ENCODE results near the gene FYN. TPM values are rescaled to one million over a fixed set of nuclear protein-coding genes. Genes with fewer than 3 reads are reported as not detected.

Gene FYN
- total RNA-seq, 1 experiment from 2014 or later, result 18.5 TPM

DNA sequence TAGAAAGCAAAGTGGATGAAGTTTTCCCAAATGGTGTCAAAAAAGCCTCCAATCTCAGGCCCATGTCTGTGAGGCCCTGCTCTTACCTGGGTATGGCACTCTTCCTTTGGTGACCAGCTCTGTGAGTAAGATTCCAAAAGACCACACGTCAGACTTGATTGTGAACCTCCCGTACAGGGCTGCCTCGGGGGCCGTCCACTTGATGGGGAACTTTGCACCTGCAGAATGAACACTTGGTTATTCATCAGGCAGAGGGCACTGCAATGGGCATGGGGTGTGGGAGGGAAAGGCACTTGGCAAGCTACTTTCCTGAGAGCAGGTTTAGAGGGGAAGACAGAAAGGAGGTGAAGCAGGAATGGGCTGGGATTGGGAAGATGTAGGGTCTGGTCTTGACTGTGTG lies 198.8 kb downstream of the FYN start:
- Histone ChIP-seq H3K79me2 (ENCODE audit: insufficient read depth, low read length) (no peaks in the 10 kb centered on the region), H3K4me2 (ENCODE audit: low read length) (no peak overlapping the region), H3K9me2 (ENCODE audit: insufficient read depth) (no peaks in the 10 kb centered on the region), H3K36me3 (ENCODE audit: control insufficient read depth in 1 of 2, insufficient read depth in 2 of 2, low read length in 2 of 2) (no peaks in the 10 kb centered on the region; a peak in 1 of 4 replicates), H3K4me1 (ENCODE audit: control insufficient read depth in 1 of 2, insufficient read depth in 2 of 2, low read length in 2 of 2) (no peaks in the 10 kb centered on the region), H2AFZ (ENCODE audit: low read depth, low read length, poor library complexity, severe bottlenecking) (no peak overlapping the region), H3K27ac (ENCODE audit: low read depth, low read length) (no peak overlapping the region), H3K27me3 (ENCODE audit: insufficient read depth, low read length) (no peaks in the 10 kb centered on the region), H3K9ac (ENCODE audit: low read length) (no peak overlapping the region), H3K4me3 (replicated peaks in 1 of 2; ENCODE audit: low read depth in 1 of 2, low read length in 2 of 2) (no peak overlapping the region), H4K20me1 (ENCODE audit: insufficient read depth) (no peaks in the 10 kb centered on the region), H3K9me3 (ENCODE audit: control insufficient read depth in 1 of 2, insufficient read depth in 1 of 2, low read depth in 1 of 2, low read length in 2 of 2) (no peaks in the 10 kb centered on the region)
- TF ChIP-seq EZH2phosphoT487 (IDR thresholded peaks at IDR 0.05; ENCODE audit: borderline replicate concordance), result no peak
- TF ChIP-seq, protein P1, sequence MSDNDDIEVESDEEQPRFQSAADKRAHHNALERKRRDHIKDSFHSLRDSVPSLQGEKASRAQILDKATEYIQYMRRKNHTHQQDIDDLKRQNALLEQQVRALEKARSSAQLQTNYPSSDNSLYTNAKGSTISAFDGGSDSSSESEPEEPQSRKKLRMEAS (IDR thresholded peaks at IDR 0.05), result no peak
- TF ChIP-seq ZBTB33 (IDR thresholded peaks at IDR 0.05; ENCODE audit: extremely low read depth, insufficient replicate concordance, low read length), result no peak
- no peak for TF ChIP-seq FOSL1 (IDR thresholded peaks at IDR 0.05; ENCODE audit: low read depth)
- TF ChIP-seq RAD21 (IDR thresholded peaks at IDR 0.05; ENCODE audit: low read depth), result no peak
- TF ChIP-seq, protein P2, sequence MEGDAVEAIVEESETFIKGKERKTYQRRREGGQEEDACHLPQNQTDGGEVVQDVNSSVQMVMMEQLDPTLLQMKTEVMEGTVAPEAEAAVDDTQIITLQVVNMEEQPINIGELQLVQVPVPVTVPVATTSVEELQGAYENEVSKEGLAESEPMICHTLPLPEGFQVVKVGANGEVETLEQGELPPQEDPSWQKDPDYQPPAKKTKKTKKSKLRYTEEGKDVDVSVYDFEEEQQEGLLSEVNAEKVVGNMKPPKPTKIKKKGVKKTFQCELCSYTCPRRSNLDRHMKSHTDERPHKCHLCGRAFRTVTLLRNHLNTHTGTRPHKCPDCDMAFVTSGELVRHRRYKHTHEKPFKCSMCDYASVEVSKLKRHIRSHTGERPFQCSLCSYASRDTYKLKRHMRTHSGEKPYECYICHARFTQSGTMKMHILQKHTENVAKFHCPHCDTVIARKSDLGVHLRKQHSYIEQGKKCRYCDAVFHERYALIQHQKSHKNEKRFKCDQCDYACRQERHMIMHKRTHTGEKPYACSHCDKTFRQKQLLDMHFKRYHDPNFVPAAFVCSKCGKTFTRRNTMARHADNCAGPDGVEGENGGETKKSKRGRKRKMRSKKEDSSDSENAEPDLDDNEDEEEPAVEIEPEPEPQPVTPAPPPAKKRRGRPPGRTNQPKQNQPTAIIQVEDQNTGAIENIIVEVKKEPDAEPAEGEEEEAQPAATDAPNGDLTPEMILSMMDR (IDR thresholded peaks at IDR 0.05 in 2 of 3, conservative IDR thresholded peaks at IDR 0.05 in 1 of 3; ENCODE audit: borderline replicate concordance in 1 of 3, insufficient read depth in 1 of 3, low read depth in 2 of 3, low read length in 2 of 3), result no peak
- TF ChIP-seq ELF1 (IDR thresholded peaks at IDR 0.05; ENCODE audit: borderline replicate concordance, low read depth), result no peak
- TF ChIP-seq YY1 (IDR thresholded peaks at IDR 0.05; ENCODE audit: extremely low read depth, insufficient replicate concordance, low read depth, low read length), result no peak
- no peak for TF ChIP-seq SRF (IDR thresholded peaks at IDR 0.05; ENCODE audit: low read depth)
- TF ChIP-seq, protein P3, sequence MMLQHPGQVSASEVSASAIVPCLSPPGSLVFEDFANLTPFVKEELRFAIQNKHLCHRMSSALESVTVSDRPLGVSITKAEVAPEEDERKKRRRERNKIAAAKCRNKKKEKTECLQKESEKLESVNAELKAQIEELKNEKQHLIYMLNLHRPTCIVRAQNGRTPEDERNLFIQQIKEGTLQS (IDR thresholded peaks at IDR 0.05), result no peak
- TF ChIP-seq ZFX (IDR thresholded peaks at IDR 0.05), result no peak
- ChIA-PET RAD21 (ENCODE audit: low non-redundant PET in 1 of 2, low total read pairs in 2 of 2, uncharacterized antibody in 2 of 2, unreplicated experiment in 2 of 2) (no interaction called here), CTCF (no interaction called here), POLR2A (no interaction called here)
- no peak for ATAC-seq
- BruUV-seq (replicated peaks), result no TSS peak
- DNase-seq (ENCODE audit: low read depth, low spot score), result no peak
- intact Hi-C loops (cut with micrococcal nuclease), result no loop called here
